ENCODE measurements around the gene TBC1D14. TPM values are rescaled to one million over a fixed set of nuclear protein-coding genes. Genes with fewer than 3 reads are reported as not detected.

Gene TBC1D14
- total and polyA plus RNA-seq, 4 donors = 15.1 to 60.1 (median 46.4) TPM

DNA sequence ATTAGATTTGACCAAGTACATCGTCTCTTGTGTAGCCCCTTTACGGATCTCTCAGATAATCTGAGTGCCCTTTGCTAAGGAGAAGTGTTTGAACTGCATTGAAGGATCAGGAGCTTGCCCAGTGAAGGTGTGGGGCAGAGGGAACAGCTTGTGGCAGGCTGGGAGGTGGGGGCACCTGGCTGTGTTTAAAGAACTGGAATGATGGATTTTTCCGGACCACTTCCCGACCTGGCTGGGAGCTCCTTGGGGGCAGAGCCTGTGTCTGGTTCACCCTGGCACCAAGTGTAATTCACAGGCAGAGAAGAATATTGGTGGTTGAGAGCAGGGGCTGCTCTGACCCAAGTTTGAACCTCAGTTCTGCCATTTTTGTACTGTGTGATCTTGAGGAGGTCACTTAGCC, 18.5 kb downstream of the TBC1D14 start:
- Histone ChIP-seq H3K4me3 (no peak overlapping the region), H3K36me3 (ENCODE audit: control insufficient read depth in 4 of 4, insufficient read depth in 4 of 4, low read length in 4 of 4) (peaks cover 0 to 19% (median 6%) of the 10 kb centered on the region in 4 donors), H3K27ac (ENCODE audit: low read depth in 1 of 2, low read length in 1 of 2) (no peak overlapping the region), H3K9ac (ENCODE audit: insufficient read depth in 1 of 2, low read length in 2 of 2) (no peak overlapping the region), H3K27me3 (ENCODE audit: control insufficient read depth in 3 of 3, insufficient read depth in 3 of 3, low read length in 2 of 3) (no peaks in the 10 kb centered on the region), H3K9me3 (ENCODE audit: control insufficient read depth in 4 of 4, insufficient read depth in 3 of 4, low read length in 3 of 4) (peaks cover 0 to 4% (median 0%) of the 10 kb centered on the region in 4 donors), H3K4me1 (ENCODE audit: control insufficient read depth in 5 of 5, insufficient read depth in 5 of 5, low read length in 5 of 5) (peaks cover 0 to 26% (median 10%) of the 10 kb centered on the region in 5 donors)
- 78 to 84% methylated on average over 4 of the region's 4 CpGs for WGBS, 2 donors
- no peak for TF ChIP-seq CTCF (IDR thresholded peaks at IDR 0.05; ENCODE audit: control extremely low read depth, extremely low read depth)
- DNase-seq = no peak
- no peak for ATAC-seq (ENCODE audit: insufficient read depth, low FRiP score)

DNA sequence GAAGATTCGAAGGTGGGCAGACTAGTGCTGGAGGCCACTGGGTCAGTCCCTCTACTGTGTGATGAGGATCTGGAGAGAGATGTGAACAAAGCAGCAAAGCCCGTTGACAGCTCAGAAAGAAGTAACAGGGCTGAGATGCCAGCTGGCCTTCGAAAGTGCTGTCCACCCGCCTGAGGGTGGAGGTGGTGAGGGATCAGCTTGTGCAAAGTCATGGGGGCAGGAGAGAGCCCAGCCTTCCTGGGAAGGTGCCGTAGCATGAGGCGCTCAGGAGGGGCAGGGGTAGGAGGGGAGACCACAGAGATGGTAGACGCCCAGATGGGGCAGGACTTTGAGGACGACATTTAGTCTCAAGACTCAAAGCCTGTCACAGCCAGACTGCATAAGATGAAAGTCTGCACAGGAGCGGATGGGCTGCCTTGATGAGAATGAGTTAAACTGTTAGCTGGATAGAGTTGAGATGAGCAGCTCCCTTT, 19.7 kb downstream of the TBC1D14 start:
- 70 to 83% methylated on average over 9 of the region's 9 CpGs for WGBS, 2 donors
- ATAC-seq (ENCODE audit: insufficient read depth, low FRiP score) (no peak), DNase-seq (no peak)
- H3K4me1 ChIP-seq (ENCODE audit: control insufficient read depth in 5 of 5, insufficient read depth in 5 of 5, low read length in 5 of 5) = peaks cover 0 to 26% (median 10%) of the 10 kb centered on the region in 5 donors
- H3K36me3 ChIP-seq (ENCODE audit: control insufficient read depth in 4 of 4, insufficient read depth in 4 of 4, low read length in 4 of 4) = peaks cover 0 to 8% (median under 1%) of the 10 kb centered on the region in 4 donors
- no peak overlapping the region for H3K27ac ChIP-seq (ENCODE audit: low read depth in 1 of 2, low read length in 1 of 2)
- no peak overlapping the region for H3K9ac ChIP-seq (ENCODE audit: insufficient read depth in 1 of 2, low read length in 2 of 2)
- TF ChIP-seq CTCF (IDR thresholded peaks at IDR 0.05; ENCODE audit: control extremely low read depth, extremely low read depth) = no peak
- no peak overlapping the region for H3K4me3 ChIP-seq
- H3K9me3 ChIP-seq (ENCODE audit: control insufficient read depth in 4 of 4, insufficient read depth in 3 of 4, low read length in 3 of 4) = peaks cover 0 to 4% (median 0%) of the 10 kb centered on the region in 4 donors
- H3K27me3 ChIP-seq (ENCODE audit: control insufficient read depth in 3 of 3, insufficient read depth in 3 of 3, low read length in 2 of 3) = no peaks in the 10 kb centered on the region

DNA sequence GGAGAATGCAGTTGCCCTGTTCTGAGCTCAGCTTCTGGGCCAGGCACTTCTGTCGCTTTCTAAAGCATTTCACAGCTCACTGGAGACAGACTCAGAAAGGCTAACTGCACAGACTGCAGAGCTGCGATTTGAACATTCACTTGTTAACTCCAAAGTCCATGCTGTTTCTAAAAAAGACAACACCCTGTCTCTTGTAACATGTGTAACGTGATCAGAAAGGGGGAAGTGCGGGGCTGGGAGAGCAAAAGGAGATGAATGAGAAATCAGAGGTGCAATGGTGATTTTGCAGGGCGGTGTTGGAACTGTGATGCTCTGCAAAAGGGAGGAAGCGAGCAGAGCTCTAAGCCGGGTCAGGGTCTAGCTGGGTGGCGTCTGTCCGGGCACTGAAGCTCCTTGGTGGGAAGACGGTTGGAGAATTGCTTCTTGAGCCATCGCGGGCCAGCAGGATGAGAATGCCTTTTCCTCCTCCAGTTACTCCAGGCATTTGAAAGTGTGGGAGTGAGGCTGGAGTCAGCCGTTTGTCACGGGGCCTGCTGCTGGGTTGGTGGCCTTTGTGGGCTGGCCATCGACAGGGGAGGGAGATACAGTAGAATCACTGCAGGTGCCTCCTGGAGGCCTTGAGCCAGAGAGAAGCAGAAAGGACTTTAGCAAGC, 20.3 kb downstream of the TBC1D14 start:
- peaks cover 0 to 4% (median 0%) of the 10 kb centered on the region in 4 donors for H3K9me3 ChIP-seq (ENCODE audit: control insufficient read depth in 4 of 4, insufficient read depth in 3 of 4, low read length in 3 of 4)

More for the DNA sequence above, 20.3 kb downstream of the TBC1D14 start:
- Histone ChIP-seq H3K36me3 (ENCODE audit: control insufficient read depth in 4 of 4, insufficient read depth in 4 of 4, low read length in 4 of 4) (peaks cover 0 to 3% (median 0%) of the 10 kb centered on the region in 4 donors), H3K27me3 (ENCODE audit: control insufficient read depth in 3 of 3, insufficient read depth in 3 of 3, low read length in 2 of 3) (no peaks in the 10 kb centered on the region), H3K9ac (ENCODE audit: insufficient read depth in 1 of 2, low read length in 2 of 2) (no peak overlapping the region), H3K27ac (ENCODE audit: low read depth in 1 of 2, low read length in 1 of 2) (no peak overlapping the region), H3K4me1 (ENCODE audit: control insufficient read depth in 5 of 5, insufficient read depth in 5 of 5, low read length in 5 of 5) (peaks cover 0 to 26% (median 10%) of the 10 kb centered on the region in 5 donors), H3K4me3 (no peak overlapping the region)
- WGBS, 2 donors = 54 to 85% methylated on average over 15 of the region's 15 CpGs
- ATAC-seq (ENCODE audit: insufficient read depth, low FRiP score) (no peak), DNase-seq (no peak)
- no peak for TF ChIP-seq CTCF (IDR thresholded peaks at IDR 0.05; ENCODE audit: control extremely low read depth, extremely low read depth)

Data from lung (tissue), 12 donors.